Nephron progenitor cell (in vitro differentiated cells): ENCODE results near the gene ADGRG4.
"Not testable (repeated sequence)": the region's sequence is repeated elsewhere in the genome, so short reads cannot be mapped to it uniquely, and the experiment has no call there.

Experiments used
- DNase-seq: peaks from one replicate; pipeline ENCODE4 v3.0.0; 2021
- H3K27ac Mint-ChIP-seq: 2 replicates; pipeline ENCODE4 v1.8.0; 2021; ENCODE audit warnings: mild to moderate bottlenecking, moderate library complexity, mixed read lengths
- H3K27me3 Mint-ChIP-seq: 2 replicates; pipeline ENCODE4 v1.8.0; 2021; ENCODE audit warnings: mild to moderate bottlenecking, low read depth, mixed read lengths; ENCODE audit not compliant: poor library complexity
- H3K36me3 Mint-ChIP-seq: 2 replicates; pipeline ENCODE4 v1.8.0; 2021; ENCODE audit warnings: low read depth, mixed read lengths
- H3K4me1 Mint-ChIP-seq: 2 replicates; pipeline ENCODE4 v1.8.0; 2021; ENCODE audit warnings: mixed read lengths
- H3K4me3 Mint-ChIP-seq: 2 replicates; pipeline ENCODE4 v1.8.0; 2021; ENCODE audit warnings: mild to moderate bottlenecking, moderate library complexity, mixed read lengths
- H3K9me3 Mint-ChIP-seq: 2 replicates; pipeline ENCODE4 v1.8.0; 2021; ENCODE audit warnings: mild to moderate bottlenecking, moderate library complexity, mixed read lengths
- CTCF ChIP-seq: fragments of 200-600 bp; sonication (generic); IDR thresholded peaks from 2 replicates; pipeline ENCODE4 v1.5.0; 2021; ENCODE audit warnings: antibody characterized with exemption

ADGRG4 gene

GRCh38 chrX:136268051-136269048 is 32.4 kb upstream of the ADGRG4 start:
- no peaks in the 10 kb centered on the region for H3K36me3 Mint-ChIP-seq
- H3K27ac Mint-ChIP-seq, result no peak overlapping the region
- peak; percentile 35 for DNase-seq
- H3K4me3 Mint-ChIP-seq, result no peak overlapping the region
- TF ChIP-seq CTCF, result peak; percentile 61
- no peaks in the 10 kb centered on the region for H3K4me1 Mint-ChIP-seq
- peaks cover 7% of the 10 kb centered on the region for H3K27me3 Mint-ChIP-seq
- H3K9me3 Mint-ChIP-seq, result peaks cover 44% of the 10 kb centered on the region

DNA sequence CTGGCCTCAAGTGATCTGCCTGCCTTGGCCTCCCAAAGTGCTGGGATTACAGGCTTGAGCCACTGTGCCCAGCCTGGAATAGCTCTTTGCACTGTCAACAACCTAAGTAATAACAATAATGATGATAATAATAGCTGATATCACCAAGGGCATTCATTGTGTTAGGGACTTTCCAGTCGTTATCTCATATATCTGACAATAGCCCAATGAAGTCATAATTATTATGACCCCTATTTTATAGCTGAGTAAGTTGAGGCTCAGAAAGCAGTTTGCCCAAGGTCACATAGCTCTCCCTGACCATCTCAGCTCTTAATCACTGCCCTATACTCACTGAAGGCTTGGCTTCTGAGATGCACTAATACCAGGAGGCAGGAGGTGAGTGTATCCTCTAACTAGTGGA is 30.8 kb upstream of the ADGRG4 start:
- H3K4me1 Mint-ChIP-seq, result no peaks in the 10 kb centered on the region
- H3K36me3 Mint-ChIP-seq, result no peaks in the 10 kb centered on the region
- H3K4me3 Mint-ChIP-seq, result no peak overlapping the region
- H3K9me3 Mint-ChIP-seq, result peaks cover 39% of the 10 kb centered on the region
- peaks cover 6% of the 10 kb centered on the region for H3K27me3 Mint-ChIP-seq
- H3K27ac Mint-ChIP-seq, result no peak overlapping the region
- DNase-seq, result no peak
- TF ChIP-seq CTCF, result no peak

- no peak for TF ChIP-seq CTCF
- peaks cover 25% of the 10 kb centered on the region for H3K9me3 Mint-ChIP-seq
- no peaks in the 10 kb centered on the region for H3K36me3 Mint-ChIP-seq
- H3K27ac Mint-ChIP-seq, result no peak overlapping the region
- H3K4me3 Mint-ChIP-seq, result no peak overlapping the region
- H3K27me3 Mint-ChIP-seq, result peaks cover 4% of the 10 kb centered on the region
- no peaks in the 10 kb centered on the region for H3K4me1 Mint-ChIP-seq
- DNase-seq, result no peak
Observed at GRCh38 chrX:136271300-136271699, 29.5 kb upstream of the ADGRG4 start.

DNA sequence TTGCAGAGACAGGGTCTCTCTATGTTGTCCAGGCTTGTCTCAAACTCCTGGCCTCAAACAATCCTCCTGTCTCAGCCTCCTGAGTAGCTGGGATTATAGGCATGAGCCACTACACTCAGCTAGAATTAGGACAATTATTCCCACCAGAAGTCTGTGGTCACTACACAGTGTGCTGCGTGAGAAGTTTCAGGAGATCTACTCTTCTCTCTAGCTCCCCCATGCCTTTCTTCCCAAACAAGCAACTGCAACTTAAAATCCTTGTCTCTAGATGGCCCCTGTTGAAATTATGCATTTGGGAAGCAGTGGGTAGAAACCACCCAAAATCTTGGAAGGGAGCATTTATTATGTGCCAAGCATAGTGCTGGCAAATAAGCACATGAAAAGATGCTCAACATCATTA is 28.4 kb upstream of the ADGRG4 start:
- H3K4me3 Mint-ChIP-seq, result no peak overlapping the region
- peaks cover 26% of the 10 kb centered on the region for H3K9me3 Mint-ChIP-seq
- no peak for DNase-seq
- TF ChIP-seq CTCF, result no peak
- H3K27ac Mint-ChIP-seq, result no peak overlapping the region
- peaks cover 4% of the 10 kb centered on the region for H3K27me3 Mint-ChIP-seq
- H3K4me1 Mint-ChIP-seq, result no peaks in the 10 kb centered on the region
- H3K36me3 Mint-ChIP-seq, result no peaks in the 10 kb centered on the region

DNA sequence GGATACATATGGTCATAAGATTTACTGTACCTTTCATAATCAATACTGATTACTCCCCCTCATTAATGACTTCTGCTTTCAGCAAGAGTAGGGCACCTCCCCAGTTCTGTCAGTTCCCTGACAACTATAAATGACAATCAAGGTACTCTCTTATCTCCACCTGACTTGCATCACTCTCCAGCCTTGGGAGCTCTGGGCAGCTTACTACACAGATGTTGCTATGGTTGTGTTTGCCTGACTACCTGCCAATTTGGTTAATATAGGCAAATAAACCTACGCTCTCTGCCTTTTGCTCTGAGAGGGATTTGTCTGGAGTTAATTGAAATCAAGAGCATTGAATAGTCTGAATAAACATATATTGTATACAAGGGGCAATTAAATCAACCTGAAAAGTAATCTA is 26.8 kb upstream of the ADGRG4 start:
- TF ChIP-seq CTCF, result no peak
- Mint-ChIP-seq H3K36me3 (no peaks in the 10 kb centered on the region), H3K4me1 (no peaks in the 10 kb centered on the region), H3K9me3 (peaks cover 29% of the 10 kb centered on the region), H3K27me3 (peaks cover 8% of the 10 kb centered on the region), H3K4me3 (no peak overlapping the region), H3K27ac (no peak overlapping the region)
- no peak for DNase-seq

- no peaks in the 10 kb centered on the region for H3K4me1 Mint-ChIP-seq
- no peak for DNase-seq
- peaks cover 8% of the 10 kb centered on the region for H3K27me3 Mint-ChIP-seq
- H3K9me3 Mint-ChIP-seq, result peaks cover 25% of the 10 kb centered on the region
- no peak for TF ChIP-seq CTCF
- no peaks in the 10 kb centered on the region for H3K36me3 Mint-ChIP-seq
- no peak overlapping the region for H3K27ac Mint-ChIP-seq
- H3K4me3 Mint-ChIP-seq, result no peak overlapping the region
Observed at GRCh38 chrX:136275553-136275952, 25.2 kb upstream of the ADGRG4 start.

- H3K4me1 Mint-ChIP-seq, H3K36me3 Mint-ChIP-seq, H3K27me3 Mint-ChIP-seq, H3K27ac Mint-ChIP-seq, H3K4me3 Mint-ChIP-seq, DNase-seq: not testable (repeated sequence)
- H3K9me3 Mint-ChIP-seq, result peaks cover 47% of the 10 kb centered on the region
Observed at GRCh38 chrX:136286375-136286774, 14.4 kb upstream of the ADGRG4 start.
